HepG2 (cell line): ENCODE results near the gene ATF6. TPM values are rescaled to one million over a fixed set of nuclear protein-coding genes. Genes with fewer than 3 reads are reported as not detected.

ENCODE experiments used
- ATAC-seq: fragments of 200-7000 bp; cut with Tn5 transposase; 3 replicates; pipeline ENCODE4 v1.9.1; 2020; ENCODE audit warnings: mild to moderate bottlenecking, moderate library complexity
- BruUV-seq: library from RNA; stranded (reverse); fragments of 400-500 nt; replicated peaks from 2 replicates; lab custom pipeline; 2021; lab: Mats Ljungman, UMichigan
- CTCF ChIA-PET: fragments of 300-600 bp; formaldehyde crosslinking; extraction: SDS; loops from one replicate; lab custom pipeline; 2021; ENCODE audit warnings: low total read pairs, inconsistent platforms, low intra/inter-chr PET ratio; lab: Yijun Ruan, JAX
- POLR2A ChIA-PET: fragments of 350-600 bp; sonication (Branson Sonifier 250); formaldehyde crosslinking; loops from one replicate; lab custom pipeline; 2020; ENCODE audit warnings: antibody characterized with exemption, inconsistent platforms; lab: Yijun Ruan, JAX
- DNase-seq: peaks from one replicate; pipeline ENCODE4 v3.0.0-alpha.2; 2015; ENCODE audit warnings: low spot score
- FAIRE-seq: peaks from 3 replicates; lab custom pipeline; 2011; peaks lifted over from hg19 to GRCh38; lab: Jason Lieb, UNC
- H2AFZ ChIP-seq: one replicate; pipeline ENCODE4 v1.6.1; 2011; ENCODE audit warnings: low read length, inconsistent platforms
- H3K27ac ChIP-seq: fragments of 300-600 bp; 3 replicates; pipeline ENCODE4 v1.8.0; 2011; ENCODE audit warnings: mixed run types, mild to moderate bottlenecking, mixed read lengths, low read length, inconsistent platforms; ENCODE audit not compliant: insufficient read depth; ENCODE audit errors: extremely low read length
- H3K27me3 ChIP-seq, 2 experiments: fragments of 200-600 bp in 1 of 2; 2 replicates in 1 of 2; 3 replicates in 1 of 2; pipeline versions ENCODE4 v1.6.0 to v1.8.0; 2011; ENCODE audit warnings: low read length in 2 of 2, mild to moderate bottlenecking in 2 of 2, moderate library complexity in 2 of 2, inconsistent platforms in 1 of 2; ENCODE audit not compliant: insufficient read depth in 2 of 2, control insufficient read depth in 1 of 2
- H3K36me3 ChIP-seq, 2 experiments: fragments of 200-600 bp in 1 of 2; replicated peaks in 1 of 2; 2 replicates in 1 of 2; 3 replicates in 1 of 2; pipeline versions ENCODE4 v1.5.1 to v1.8.0; 2011; ENCODE audit warnings: low read length in 2 of 2, inconsistent platforms in 1 of 2; ENCODE audit not compliant: insufficient read depth in 2 of 2, control insufficient read depth in 1 of 2
- H3K4me1 ChIP-seq: 2 replicates; pipeline ENCODE4 v1.5.1; 2012; ENCODE audit warnings: low read length, inconsistent platforms; ENCODE audit not compliant: insufficient read depth
- H3K4me2 ChIP-seq: 2 replicates; pipeline ENCODE4 v1.6.0; 2011; ENCODE audit warnings: low read depth, low read length, inconsistent platforms
- H3K4me3 ChIP-seq, 3 experiments: fragments of 200-600 bp in 1 of 3; sonication (generic), shearing (Covaris generic) in 1 of 3; replicated peaks in 1 of 3; 2 replicates each; pipeline ENCODE4 v1.5.1; 2011 to 2016; ENCODE audit warnings: low read length in 3 of 3, inconsistent platforms in 2 of 3, low read depth in 2 of 3, mild to moderate bottlenecking in 2 of 3, control low read depth in 1 of 3, mixed read lengths in 1 of 3; ENCODE audit not compliant: insufficient read depth in 1 of 3
- H3K79me2 ChIP-seq: one replicate; pipeline ENCODE4 v1.6.1; 2011; ENCODE audit warnings: low read length, inconsistent platforms; ENCODE audit not compliant: insufficient read depth
- H3K9ac ChIP-seq: 2 replicates; pipeline ENCODE4 v1.6.0; 2011; ENCODE audit warnings: mild to moderate bottlenecking, low read depth, low read length, inconsistent platforms; ENCODE audit not compliant: insufficient read depth
- H3K9me3 ChIP-seq: 2 replicates; pipeline ENCODE4 v1.5.1; 2012; ENCODE audit warnings: mild to moderate bottlenecking, low read length
- H4K20me1 ChIP-seq: 2 replicates; pipeline ENCODE4 v1.6.0; 2011; ENCODE audit warnings: inconsistent platforms, mild to moderate bottlenecking, low read length, moderate library complexity; ENCODE audit not compliant: insufficient read depth
- GTF2F1 ChIP-seq: fragments of 150-350 bp; IDR thresholded peaks from 2 replicates; pipeline ENCODE4 v1.6.1; 2014; ENCODE audit warnings: low read length
- KDM4B ChIP-seq: sonication (generic); formaldehyde crosslinking; IDR thresholded peaks from 2 replicates; pipeline ENCODE4 v1.4.0; 2020; ENCODE audit warnings: missing genetic modification reagents
- PCBP2 ChIP-seq: fragments of 200-400 bp; formaldehyde crosslinking; optimal IDR thresholded peaks from 2 replicates; pipeline ENCODE3; 2018; ENCODE audit warnings: low read length, low read depth; ENCODE audit not compliant: poor library complexity, severe bottlenecking
- PRDM15 ChIP-seq: sonication (generic); formaldehyde crosslinking; IDR thresholded peaks from 2 replicates; pipeline ENCODE4 v1.4.0; 2020; ENCODE audit warnings: missing genetic modification reagents
- RNF2 ChIP-seq: fragments of 450-650 bp; conservative IDR thresholded peaks from 2 replicates; pipeline ENCODE4 v1.6.1; 2016; ENCODE audit warnings: low read depth
- TBL1XR1 ChIP-seq: fragments of 150-350 bp; IDR thresholded peaks from 2 replicates; pipeline ENCODE4 v1.6.1; 2014; ENCODE audit warnings: borderline replicate concordance, low read length; ENCODE audit not compliant: partially characterized antibody
- ZNF207 ChIP-seq: fragments of 450-650 bp; IDR thresholded peaks from 2 replicates; pipeline ENCODE4 v1.6.1; 2016; ENCODE audit warnings: antibody characterized with exemption, borderline replicate concordance
- WGBS: methylation state at CpG from one replicate; pipeline ENCODE4 v1.1.6; 2017; ENCODE audit warnings: low lambda C conversion rate; 5-methylcytosine and 5-hydroxymethylcytosine counted together
- in situ Hi-C: cut with HindIII; loops from 2 replicates; pipeline ENCODE4 v1.10.0; 2017; ENCODE audit warnings: low pct_unique_long_range_greater_than_20kb; ENCODE audit not compliant: extremely low pct_ligation_motif_present
- intact Hi-C: fragments of 100-400 bp; cut with micrococcal nuclease; formaldehyde crosslinking; loops from one replicate; pipeline ENCODE4 v1.10.0; 2022; ENCODE audit not compliant: unreplicated experiment
- polyA plus RNA-seq, 8 experiments: library from polyadenylated mRNA; depleted of rRNA in 3 of 8; stranded (reverse) in 7 of 8; unstranded in 1 of 8; fragments of >200 nt; fragmentation: Illumina TruSeq in 4 of 8; extraction: Trizol in 4 of 8; gene quantifications; 2 replicates each; pipeline versions ENCODE4 v1.2.1 to v1.2.3, GENCODE V29; 2011 to 2016; ENCODE audit warnings: low read depth in 4 of 8, missing spikeins in 1 of 8, mixed read lengths in 1 of 8; ENCODE audit not compliant: insufficient read depth in 1 of 8
- total RNA-seq, 5 experiments: library from RNA; depleted of rRNA; stranded (reverse); fragments of >200 nt; fragmentation: Illumina TruSeq; extraction: Trizol; gene quantifications; 2 replicates each; pipeline ENCODE4 v1.2.3, GENCODE V29; 2016; ENCODE audit warnings: low read depth in 1 of 5

ATF6 gene
- total and polyA plus RNA-seq, 2 of the 13 experiments (the other 11 are each of a cell fraction or from before 2014, with no cell fraction given): 13.2 to 14.5 TPM

DNA sequence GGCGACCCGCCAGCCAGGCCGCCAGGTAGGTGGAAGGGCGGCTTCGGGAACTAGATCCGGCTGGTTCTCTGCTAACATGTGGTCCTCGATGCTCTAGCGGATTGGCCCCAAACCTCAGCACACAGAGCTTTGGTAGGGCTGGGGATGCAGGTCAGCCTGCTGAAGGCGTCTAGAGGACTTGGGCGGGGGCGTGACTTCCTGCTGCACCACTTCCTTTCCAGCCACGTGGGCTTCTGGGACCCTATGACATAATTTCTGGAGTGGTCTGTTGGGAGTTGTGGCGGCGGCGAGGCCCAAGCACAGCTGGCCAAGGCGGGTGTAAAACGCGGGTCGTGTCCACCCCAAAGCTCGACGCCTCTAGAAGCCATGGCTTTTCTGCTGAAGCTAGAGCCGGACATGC lies 124.5 kb downstream of the ATF6 start:
- Histone ChIP-seq H2AFZ (no peak overlapping the region), H3K27ac (no peak overlapping the region), H3K79me2 (no peaks in the 10 kb centered on the region), H3K27me3 (no peaks in the 10 kb centered on the region), H3K4me3 (no peak overlapping the region), H3K4me1 (no peaks in the 10 kb centered on the region)
- BruUV-seq: no TSS peak
- DNase-seq: no peak
- intact Hi-C loops (no loop called here), in situ Hi-C loops (no loop called here)
- ATAC-seq: no peak
- no peak for FAIRE-seq
- WGBS: 98% methylated on average over 15 of the region's 22 CpGs
- TF ChIP-seq ZNF207 (no peak), PCBP2 (no peak), RNF2 (no peak), GTF2F1 (no peak), TBL1XR1 (no peak), KDM4B (CRISPR knock-in tag) (no peak), PRDM15 (CRISPR knock-in tag) (no peak)
- TF ChIP-seq, all 625 proteins: peak for 0
- ChIA-PET CTCF (no interaction called here), POLR2A (no interaction called here)
- Histone ChIP-seq H3K4me2 (no peak overlapping the region), H4K20me1 (no peaks in the 10 kb centered on the region), H3K9me3 (no peaks in the 10 kb centered on the region), H3K9ac (no peak overlapping the region), H3K36me3 (peaks cover 2 to 11% of the 10 kb centered on the region in 2 experiments; a peak in 4 of 5 replicates)
